Breast epithelium (tissue), 4 donors: Measurements from ENCODE around the gene E2F7. TPM values are rescaled to one million over a fixed set of nuclear protein-coding genes. Genes with fewer than 3 reads are reported as not detected.

ENCODE experiments used
- DNase-seq, 2 donors: peaks; one replicate each; pipeline ENCODE4 v3.0.0-alpha.2; 2019; ENCODE audit warnings: low spot score in 2 of 2
- H3K27ac ChIP-seq, 2 donors: fragments of 200-600 bp; sonication (generic) in 1 of 2; one replicate each; pipeline ENCODE4 v1.5.1; 2016 to 2019; ENCODE audit warnings: mild to moderate bottlenecking in 1 of 2
- H3K27me3 ChIP-seq, 2 donors: fragments of 200-600 bp; sonication (generic) in 1 of 2; one replicate each; pipeline versions ENCODE4 v1.5.1 to v1.6.0; 2017 to 2019; ENCODE audit warnings: control low read depth in 1 of 2, mild to moderate bottlenecking in 1 of 2
- H3K36me3 ChIP-seq: fragments of 200-600 bp; one replicate; pipeline ENCODE4 v1.5.1; 2019
- H3K4me1 ChIP-seq, 2 donors: fragments of 200-600 bp; sonication (generic); one replicate each; pipeline ENCODE4 v1.5.1; 2016 to 2019; ENCODE audit warnings: control low read depth in 1 of 2
- H3K4me3 ChIP-seq, 3 donors: fragments of 200-600 bp; sonication (generic); 1 replicate in 2 of 3; 2 replicates in 1 of 3; pipeline ENCODE4 v1.5.1; 2016 to 2019; ENCODE audit warnings: mild to moderate bottlenecking in 3 of 3, moderate library complexity in 2 of 3
- H3K9me3 ChIP-seq, 2 donors: fragments of 200-600 bp; sonication (generic) in 1 of 2; one replicate each; pipeline ENCODE4 v1.5.1; 2016 to 2019; ENCODE audit warnings: control low read depth in 1 of 2
- CTCF ChIP-seq, 3 donors: fragments of 450-650 bp; IDR thresholded peaks; one replicate each; pipeline ENCODE4 v1.5.1; 2016 to 2017; ENCODE audit warnings: antibody characterized with exemption in 3 of 3, mild to moderate bottlenecking in 3 of 3, moderate library complexity in 3 of 3
- POLR2A ChIP-seq: fragments of 450-650 bp; IDR thresholded peaks from one replicate; pipeline ENCODE4 v1.6.1; 2016; ENCODE audit warnings: antibody characterized with exemption, mild to moderate bottlenecking, moderate library complexity
- POLR2AphosphoS5 ChIP-seq, 3 donors: sonication (generic); formaldehyde crosslinking; IDR thresholded peaks; one replicate each; pipeline ENCODE4 v1.6.1; 2017; ENCODE audit warnings: antibody characterized with exemption in 3 of 3
- intact Hi-C: fragments of 100-400 bp; cut with DNase I; formaldehyde crosslinking; loops from one replicate; pipeline ENCODE4 v1.15.1; 2023; ENCODE audit warnings: low total_unique reads
- total RNA-seq, 3 donors: library from RNA; depleted of rRNA; stranded (reverse); fragments of >200 nt; gene quantifications; one replicate each; pipeline ENCODE4 v1.1.0, GENCODE V29; 2016

Gene E2F7
- total RNA-seq, 3 donors from 2014 or later: under 0.01 to 0.44 TPM; not detected in 1

GRCh38 chr12:77062396-77062795, 3.0 kb downstream of the E2F7 start:
- intact Hi-C loops: no loop called here
- no peak overlapping the region for H3K4me3 ChIP-seq

GRCh38 chr12:77060883-77061240, 4.5 kb downstream of the E2F7 start:
- Histone ChIP-seq H3K4me1 (no peaks in the 10 kb centered on the region), H3K9me3 (no peaks in the 10 kb centered on the region), H3K27ac (no peak overlapping the region), H3K36me3 (no peaks in the 10 kb centered on the region), H3K27me3 (no peaks in the 10 kb centered on the region), H3K4me3 (no peak overlapping the region)
- DNase-seq: no peak
- TF ChIP-seq POLR2A: no peak
- no peak for TF ChIP-seq CTCF (IDR thresholded peaks at IDR 0.05)
- TF ChIP-seq POLR2AphosphoS5 (IDR thresholded peaks at IDR 0.05): no peak
- intact Hi-C loops: no loop called here

More at GRCh38 chr12:77062396-77062795, 3.0 kb downstream of the E2F7 start:
- no peak for DNase-seq
- TF ChIP-seq POLR2A: no peak
- no peak for TF ChIP-seq CTCF (IDR thresholded peaks at IDR 0.05)
- no peak for TF ChIP-seq POLR2AphosphoS5 (IDR thresholded peaks at IDR 0.05)
- Histone ChIP-seq H3K9me3 (no peaks in the 10 kb centered on the region), H3K27ac (no peak overlapping the region), H3K36me3 (no peaks in the 10 kb centered on the region), H3K27me3 (no peaks in the 10 kb centered on the region), H3K4me1 (no peaks in the 10 kb centered on the region)

GRCh38 chr12:77060136-77060882, 5.1 kb downstream of the E2F7 start:
- H3K27me3 ChIP-seq: no peaks in the 10 kb centered on the region
- H3K9me3 ChIP-seq: no peaks in the 10 kb centered on the region
- H3K36me3 ChIP-seq: no peaks in the 10 kb centered on the region
- no peak overlapping the region for H3K27ac ChIP-seq
- no peak overlapping the region for H3K4me3 ChIP-seq
- H3K4me1 ChIP-seq: no peaks in the 10 kb centered on the region
- TF ChIP-seq CTCF (IDR thresholded peaks at IDR 0.05): no peak
- no peak for DNase-seq
- intact Hi-C loops: no loop called here

- Histone ChIP-seq H3K4me1 (no peaks in the 10 kb centered on the region), H3K27me3 (no peaks in the 10 kb centered on the region), H3K9me3 (no peaks in the 10 kb centered on the region), H3K36me3 (no peaks in the 10 kb centered on the region), H3K27ac (no peak overlapping the region), H3K4me3 (no peak overlapping the region)
- no peak for DNase-seq
- intact Hi-C loops: no loop called here
- TF ChIP-seq POLR2A: no peak
- TF ChIP-seq CTCF (IDR thresholded peaks at IDR 0.05): no peak
- TF ChIP-seq POLR2AphosphoS5 (IDR thresholded peaks at IDR 0.05): no peak
These were observed 6.6 kb downstream of the E2F7 start for GRCh38 chr12:77058740-77059139.

- H3K9me3 ChIP-seq: no peaks in the 10 kb centered on the region
- TF ChIP-seq CTCF (IDR thresholded peaks at IDR 0.05) (no peak), POLR2A (no peak), POLR2AphosphoS5 (IDR thresholded peaks at IDR 0.05) (no peak)
- intact Hi-C loops: no loop called here
These were observed 10.5 kb downstream of the E2F7 start for GRCh38 chr12:77054851-77055250.

More at GRCh38 chr12:77054851-77055250, 10.5 kb downstream of the E2F7 start:
- no peak for DNase-seq
- Histone ChIP-seq H3K4me3 (no peak overlapping the region), H3K4me1 (no peaks in the 10 kb centered on the region), H3K27me3 (no peaks in the 10 kb centered on the region), H3K27ac (no peak overlapping the region), H3K36me3 (no peaks in the 10 kb centered on the region)
